Measurements from ENCODE around the gene TFDP2.
"Not testable (repeated sequence)": the region's sequence is repeated elsewhere in the genome, so short reads cannot be mapped to it uniquely, and the experiment has no call there.

The TFDP2 gene

DNA sequence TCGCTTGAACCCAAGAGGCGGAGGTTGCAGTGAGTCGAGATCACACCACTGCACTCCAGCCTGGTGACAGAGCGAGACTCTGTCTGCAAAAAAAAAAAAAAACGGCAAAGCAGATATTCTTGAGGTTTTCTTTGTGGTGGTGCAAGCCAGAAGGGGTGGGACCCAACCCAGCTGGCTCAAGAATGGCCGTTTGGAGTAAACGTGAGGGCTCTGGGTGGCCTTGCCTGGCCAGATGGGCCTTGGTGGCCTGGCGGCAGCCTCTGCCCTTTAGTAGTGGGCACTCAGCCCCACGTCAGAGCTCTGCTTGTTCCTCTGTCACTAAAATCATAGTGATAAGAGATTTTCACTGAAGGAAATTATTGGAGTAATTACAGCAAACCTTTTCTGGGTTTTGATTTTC lies 222.4 kb downstream of the TFDP2 start:
- DNase-seq (ENCODE audit: low read depth) = no peak

GRCh38 chr3:141925677-141926076 lies 223.7 kb downstream of the TFDP2 start:
- not testable (repeated sequence) for DNase-seq (ENCODE audit: low read depth)

DNA sequence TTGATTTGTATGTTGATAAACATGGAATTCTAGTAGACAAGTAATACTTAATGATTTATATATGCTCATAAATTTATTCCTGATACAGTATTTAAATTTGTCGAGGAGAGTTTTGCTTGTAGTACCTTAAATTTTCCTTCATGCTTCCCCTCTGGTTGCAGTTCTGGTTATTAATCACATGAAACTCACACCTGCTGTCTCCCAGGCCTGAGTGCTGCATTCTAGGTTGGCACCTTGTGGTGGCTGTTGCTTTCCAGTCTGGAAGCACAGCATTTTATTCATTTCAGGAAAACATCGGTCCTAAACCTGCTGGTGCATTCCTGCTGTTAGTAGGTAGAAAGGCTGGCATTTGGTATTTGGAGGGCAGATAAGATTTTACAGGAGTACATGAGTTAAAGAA lies 228.0 kb downstream of the TFDP2 start:
- no peak for DNase-seq (ENCODE audit: low read depth)

DNA sequence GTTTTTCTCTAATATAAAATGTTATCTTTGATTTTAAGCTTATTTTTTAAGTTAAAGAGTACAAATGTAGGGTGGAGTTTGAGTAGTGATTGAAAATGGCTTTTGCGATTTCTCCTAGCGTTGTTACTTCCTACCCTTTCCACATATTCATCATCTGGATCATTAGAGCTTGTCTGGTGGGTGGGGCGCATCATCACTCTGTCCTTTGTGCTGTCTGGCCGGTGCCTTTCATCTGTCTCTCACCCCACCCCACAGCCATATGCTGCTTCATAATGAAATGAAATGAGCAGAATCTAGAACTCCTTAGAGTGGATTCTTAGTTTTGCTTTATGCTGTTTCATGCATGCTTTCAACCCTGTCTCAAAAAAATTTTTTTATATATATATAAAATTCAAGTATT lies 228.6 kb downstream of the TFDP2 start:
- DNase-seq (ENCODE audit: low read depth) = no peak

- peak; percentile 34 for DNase-seq (ENCODE audit: low read depth)
Observed at GRCh38 chr3:141915766-141916165, 233.6 kb downstream of the TFDP2 start.

DNA sequence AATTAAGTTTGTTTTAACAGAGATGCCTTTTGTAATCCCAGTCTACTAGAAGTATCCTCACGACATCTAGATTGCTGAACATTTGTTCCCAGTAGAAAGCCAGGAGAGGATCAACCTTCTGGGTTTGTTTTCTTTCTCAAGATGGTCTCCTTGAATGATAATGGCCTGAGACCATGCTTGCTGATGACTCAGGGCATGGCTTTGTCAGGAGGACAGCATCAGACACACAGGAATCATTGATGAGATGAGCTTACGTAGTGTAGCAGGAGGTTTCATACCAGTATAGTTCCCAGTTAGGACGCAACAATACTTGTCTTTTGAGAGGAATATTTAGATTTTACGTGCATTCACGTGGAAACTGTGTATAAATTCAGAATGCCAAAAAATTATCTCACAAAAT lies 234.3 kb downstream of the TFDP2 start:
- peak; percentile 69 for DNase-seq (ENCODE audit: low read depth)

- no peak for DNase-seq (ENCODE audit: low read depth)
Observed at GRCh38 chr3:141914311-141914710, 235.0 kb downstream of the TFDP2 start.

DNA sequence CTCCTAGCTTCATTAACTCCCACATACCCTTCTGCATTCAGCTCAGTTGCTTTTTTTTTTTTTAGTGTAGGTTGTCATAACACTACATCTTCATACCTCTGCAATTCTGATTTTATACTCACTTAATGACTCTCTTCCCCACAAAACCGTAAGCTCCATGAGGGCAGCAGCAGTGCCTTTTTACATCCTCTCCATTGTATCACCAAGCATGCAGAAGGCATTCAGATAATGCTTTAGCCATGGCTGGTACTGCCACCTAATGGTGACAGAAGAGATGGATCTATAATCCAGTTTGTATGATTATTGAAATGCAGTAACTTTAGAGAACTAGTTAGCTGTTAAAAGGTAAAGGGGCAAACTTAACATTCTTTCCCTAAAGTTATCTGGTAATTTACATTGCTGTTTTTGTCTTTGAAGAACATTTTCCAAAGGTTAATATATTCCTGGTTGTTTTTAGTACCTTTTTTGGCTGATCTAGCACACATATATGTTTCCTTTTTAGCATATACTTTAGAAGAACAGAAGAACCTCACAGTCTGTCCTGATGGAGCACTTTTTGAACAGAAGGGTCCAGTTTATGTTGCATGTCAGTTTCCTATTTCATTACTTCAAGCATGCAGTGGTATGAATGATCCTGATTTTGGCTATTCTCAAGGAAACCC lies 236.1 kb downstream of the TFDP2 start:
- peak; percentile 68 for DNase-seq (ENCODE audit: low read depth)

GRCh38 chr3:141909986-141910385 lies 239.4 kb downstream of the TFDP2 start:
- DNase-seq (ENCODE audit: low read depth) = not testable (repeated sequence)

DNA sequence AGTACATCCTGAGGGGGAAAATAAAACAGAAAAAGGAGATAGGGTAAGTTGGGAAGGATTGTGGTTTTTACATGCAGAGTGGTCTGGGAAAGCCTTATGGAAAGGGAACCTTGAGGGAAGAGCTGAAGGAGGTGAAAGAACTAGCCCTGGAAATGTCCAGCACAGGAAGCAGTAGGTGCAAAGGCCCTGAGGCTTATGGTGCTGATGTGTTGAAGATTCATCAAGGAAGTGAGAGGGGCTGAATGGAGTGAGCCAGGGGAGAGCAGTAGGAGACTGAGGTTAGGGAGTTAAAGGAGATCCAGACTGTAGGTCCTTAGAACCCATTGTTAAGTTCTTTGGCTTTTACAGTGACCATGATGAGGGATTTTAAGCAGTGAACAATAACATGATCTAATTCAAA lies 239.9 kb downstream of the TFDP2 start:
- DNase-seq (ENCODE audit: low read depth) = no peak

- peak; percentile 36 for DNase-seq (ENCODE audit: low read depth)
Observed at GRCh38 chr3:141905129-141905528, 244.2 kb downstream of the TFDP2 start.

DNA sequence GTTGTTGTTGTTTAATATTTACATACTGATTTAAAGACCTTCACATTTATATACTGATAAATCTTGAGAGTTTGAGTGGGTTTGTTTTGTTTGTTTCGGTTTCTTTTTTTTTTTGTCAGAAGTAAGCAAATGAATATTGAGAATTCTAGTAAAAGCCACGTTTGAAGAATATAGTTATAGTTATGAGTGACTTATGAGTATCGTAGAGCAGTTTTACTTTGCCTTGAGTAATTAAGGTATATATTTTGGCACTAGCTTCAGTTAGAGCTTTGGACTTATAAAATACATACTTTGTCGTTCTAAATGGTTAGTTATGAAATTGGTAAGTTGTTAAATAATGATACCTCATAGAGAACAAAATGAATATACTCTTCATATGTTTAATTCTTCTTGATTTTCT lies 245.1 kb downstream of the TFDP2 start:
- DNase-seq (ENCODE audit: low read depth) = no peak

GRCh38 chr3:141901914-141902313 lies 247.4 kb downstream of the TFDP2 start:
- DNase-seq (ENCODE audit: low read depth) = no peak

DNA sequence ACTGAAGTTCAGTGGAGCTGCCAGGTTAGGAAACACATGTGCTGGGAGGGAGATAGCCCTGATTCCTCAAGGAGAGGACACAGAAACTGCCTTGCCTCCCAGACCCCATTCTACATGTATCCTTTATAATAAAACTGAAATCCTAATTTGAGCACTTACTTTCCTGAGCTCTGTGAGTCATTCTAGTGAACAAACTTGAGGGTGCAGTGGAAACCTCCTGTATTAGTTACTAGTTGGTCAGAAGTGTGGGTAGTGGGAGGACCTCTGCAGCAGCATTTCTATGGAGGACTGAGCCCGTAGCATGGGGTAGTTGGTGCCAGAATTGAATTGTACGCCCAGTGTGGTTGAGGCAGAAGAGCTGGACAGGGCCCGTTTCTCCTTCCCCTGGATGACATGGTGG lies 249.0 kb downstream of the TFDP2 start:
- DNase-seq (ENCODE audit: low read depth) = no peak

DNA sequence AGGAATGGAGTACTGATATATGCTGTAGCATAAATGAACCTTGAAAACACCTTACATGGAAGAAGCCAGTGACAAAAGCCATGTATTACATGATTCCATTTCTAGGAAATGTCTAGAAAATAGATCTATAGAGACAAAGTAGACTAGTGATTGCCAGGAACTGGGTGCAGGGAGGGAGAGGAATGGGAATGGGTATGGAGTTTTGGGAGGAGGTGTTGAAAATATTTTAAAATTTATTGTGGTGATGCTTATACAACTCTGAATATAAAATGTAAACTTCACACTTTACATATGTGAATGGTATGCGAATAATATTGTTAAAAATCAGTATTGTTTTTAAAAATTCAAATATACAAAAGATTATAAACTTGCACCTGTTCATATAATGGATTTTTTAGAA lies 250.4 kb downstream of the TFDP2 start:
- no peak for DNase-seq (ENCODE audit: low read depth)

DNA sequence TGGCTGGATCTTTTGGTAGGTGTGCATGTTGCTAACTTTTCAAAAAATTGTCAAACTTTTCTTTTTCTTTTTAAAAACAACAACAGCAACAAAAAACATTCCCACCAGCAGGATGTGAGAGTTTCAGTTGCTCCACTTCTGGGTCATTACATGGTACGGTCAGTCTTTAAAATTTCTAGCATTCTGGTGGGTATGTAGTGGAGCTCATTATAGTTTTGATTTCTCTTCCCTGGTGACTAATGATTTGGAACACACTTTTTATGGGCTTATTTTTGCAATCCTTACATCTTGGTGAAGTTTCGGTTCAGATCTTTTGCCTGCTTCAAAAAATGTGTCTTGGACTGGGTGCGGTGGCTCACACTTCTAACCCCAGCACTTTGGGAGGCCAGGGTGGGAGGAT lies 253.6 kb downstream of the TFDP2 start:
- DNase-seq (ENCODE audit: low read depth) = no peak

- DNase-seq (ENCODE audit: low read depth) = peak; percentile 92
Observed at GRCh38 chr3:141894524-141895176, 254.7 kb downstream of the TFDP2 start.

All from iris pigment epithelial cell (primary cell).